ENCODE data around the gene PPM1N. TPM values are rescaled to one million over a fixed set of nuclear protein-coding genes. Genes with fewer than 3 reads are reported as not detected.

The PPM1N gene
- total and polyA plus RNA-seq, 2 of the 13 experiments (the other 11 are each of a cell fraction or from before 2014, with no cell fraction given) = 0.31 to 1.8 TPM

- TF ChIP-seq ZNF609 (CRISPR knock-in tag; IDR thresholded peaks at IDR 0.05; ENCODE audit: borderline replicate concordance) (no peak), MATR3 (CRISPR knock-in tag; IDR thresholded peaks at IDR 0.05) (no peak), PHB2 (IDR thresholded peaks at IDR 0.05; ENCODE audit: partially characterized antibody) (no peak), ZMYM3 (CRISPR knock-in tag; IDR thresholded peaks at IDR 0.05) (peak; percentile 80; the same call in 1 of the 2 replicates), EHMT2 (IDR thresholded peaks at IDR 0.05; ENCODE audit: borderline replicate concordance, low read depth, low read length) (no peak), HIVEP1 (CRISPR knock-in tag; IDR thresholded peaks at IDR 0.05) (peak; percentile 34; the same call in 1 of the 2 replicates), TSC22D2 (CRISPR knock-in tag; IDR thresholded peaks at IDR 0.05; ENCODE audit: borderline replicate concordance) (no peak), ZBTB10 (CRISPR knock-in tag; IDR thresholded peaks at IDR 0.05; ENCODE audit: borderline replicate concordance) (no peak), ARHGAP35 (CRISPR knock-in tag; IDR thresholded peaks at IDR 0.05; ENCODE audit: borderline replicate concordance) (no peak), MAFK (conservative IDR thresholded peaks at IDR 0.05 in 1 of 2, IDR thresholded peaks at IDR 0.05 in 1 of 2; ENCODE audit: low read length in 2 of 2) (no peak), MED8 (CRISPR knock-in tag; IDR thresholded peaks at IDR 0.05; ENCODE audit: insufficient replicate concordance) (peak; percentile 43), CBX2 (IDR thresholded peaks at IDR 0.05; ENCODE audit: low read depth, low read length) (no peak), CBX2 (CRISPR knock-in tag; IDR thresholded peaks at IDR 0.05; ENCODE audit: low read depth) (no peak), CENPBD1 (CRISPR knock-in tag; IDR thresholded peaks at IDR 0.05; ENCODE audit: borderline replicate concordance, low read depth) (no peak), ZNF513 (CRISPR knock-in tag; conservative IDR thresholded peaks at IDR 0.05) (no peak), ZIK1 (CRISPR knock-in tag; IDR thresholded peaks at IDR 0.05; ENCODE audit: borderline replicate concordance, low read depth) (no peak; the same call in 1 of the 2 replicates), TEAD3 (CRISPR knock-in tag; optimal IDR thresholded peaks at IDR 0.05; ENCODE audit: borderline replicate concordance) (peak; percentile 22), ZNF766 (CRISPR knock-in tag; IDR thresholded peaks at IDR 0.05; ENCODE audit: borderline replicate concordance) (no peak), GABPA (IDR thresholded peaks at IDR 0.05; ENCODE audit: low read depth, low read length) (no peak), GABPA (CRISPR knock-in tag; IDR thresholded peaks at IDR 0.05; ENCODE audit: low read depth) (peak; percentile 63)
Observed at GRCh38 chr19:45506246-45506988, 8.2 kb downstream of the PPM1N start (continued).
